ENCODE results near the gene NLRP6. TPM values are rescaled to one million over a fixed set of nuclear protein-coding genes. Genes with fewer than 3 reads are reported as not detected.

NLRP6 gene
- total and polyA plus RNA-seq, 2 experiments from 2014 or later = 1.4 TPM; not detected in 1

DNA sequence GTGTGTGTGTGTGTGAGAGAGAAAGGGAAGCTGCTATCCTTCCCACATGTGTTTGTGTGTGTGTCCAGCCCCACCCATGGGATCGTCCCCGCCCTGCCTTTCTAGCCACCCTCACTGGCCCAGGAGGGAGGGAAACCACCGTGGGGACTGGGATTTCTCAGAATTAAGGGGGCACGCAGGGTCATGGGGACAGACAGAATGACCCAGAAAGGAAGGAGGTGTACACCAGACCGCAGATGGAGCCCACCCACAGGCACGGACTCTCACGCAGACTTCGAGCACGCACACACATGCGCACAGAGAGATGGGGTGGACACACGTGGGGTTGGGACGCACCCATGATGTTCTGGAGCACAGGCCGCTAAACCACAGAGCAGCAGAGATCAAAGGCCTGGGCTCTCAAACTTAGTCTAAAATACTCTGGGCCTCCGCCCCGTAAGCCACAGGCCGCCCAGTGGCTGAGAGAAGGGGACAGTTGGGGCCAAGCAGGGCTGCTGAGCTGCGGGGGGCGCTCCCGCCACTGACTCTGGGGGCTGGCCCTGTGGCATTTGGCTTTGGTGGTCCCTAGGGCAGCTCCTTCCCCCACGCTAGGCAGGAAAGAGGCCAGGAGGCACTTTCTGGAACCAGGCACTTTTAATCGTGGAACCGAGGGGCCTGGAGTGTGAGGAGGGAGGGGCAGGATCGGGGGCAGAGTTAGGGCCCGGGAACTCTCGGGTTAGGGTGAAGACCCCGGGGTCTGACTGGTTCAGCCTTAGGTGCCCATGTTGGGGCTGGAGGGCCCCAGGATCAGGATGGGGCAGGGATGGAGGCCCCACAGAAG lies 19.6 kb downstream of the NLRP6 start:
- H3K4me2 ChIP-seq = no peak overlapping the region
- no peak overlapping the region for H2AFZ ChIP-seq
- no peaks in the 10 kb centered on the region for H3K79me2 ChIP-seq
- DNase-seq (ENCODE audit: low spot score) = no peak
- no peaks in the 10 kb centered on the region for H3K36me3 ChIP-seq (replicated peaks; ENCODE audit: insufficient read depth, low read depth)
- whole genome bisulfite sequencing (ENCODE audit: low lambda C conversion rate, missing lambda C conversion rate) = 82% methylated on average over 24 of the region's 26 CpGs
- peaks cover 3% of the 10 kb centered on the region for H3K4me1 ChIP-seq (ENCODE audit: insufficient read depth)
- no peak for TF ChIP-seq EZH2phosphoT487 (IDR thresholded peaks at IDR 0.05; ENCODE audit: low read depth, severe bottlenecking, unreplicated experiment)
- TF ChIP-seq EZH2 (IDR thresholded peaks at IDR 0.05; ENCODE audit: borderline replicate concordance) = no peak
- TF ChIP-seq, protein P1, sequence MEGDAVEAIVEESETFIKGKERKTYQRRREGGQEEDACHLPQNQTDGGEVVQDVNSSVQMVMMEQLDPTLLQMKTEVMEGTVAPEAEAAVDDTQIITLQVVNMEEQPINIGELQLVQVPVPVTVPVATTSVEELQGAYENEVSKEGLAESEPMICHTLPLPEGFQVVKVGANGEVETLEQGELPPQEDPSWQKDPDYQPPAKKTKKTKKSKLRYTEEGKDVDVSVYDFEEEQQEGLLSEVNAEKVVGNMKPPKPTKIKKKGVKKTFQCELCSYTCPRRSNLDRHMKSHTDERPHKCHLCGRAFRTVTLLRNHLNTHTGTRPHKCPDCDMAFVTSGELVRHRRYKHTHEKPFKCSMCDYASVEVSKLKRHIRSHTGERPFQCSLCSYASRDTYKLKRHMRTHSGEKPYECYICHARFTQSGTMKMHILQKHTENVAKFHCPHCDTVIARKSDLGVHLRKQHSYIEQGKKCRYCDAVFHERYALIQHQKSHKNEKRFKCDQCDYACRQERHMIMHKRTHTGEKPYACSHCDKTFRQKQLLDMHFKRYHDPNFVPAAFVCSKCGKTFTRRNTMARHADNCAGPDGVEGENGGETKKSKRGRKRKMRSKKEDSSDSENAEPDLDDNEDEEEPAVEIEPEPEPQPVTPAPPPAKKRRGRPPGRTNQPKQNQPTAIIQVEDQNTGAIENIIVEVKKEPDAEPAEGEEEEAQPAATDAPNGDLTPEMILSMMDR (IDR thresholded peaks at IDR 0.05; ENCODE audit: poor library complexity) = no peak
- no peaks in the 10 kb centered on the region for H3K9me2 ChIP-seq (replicated peaks; ENCODE audit: insufficient read depth)
- no peak overlapping the region for H3K27ac ChIP-seq
- no peaks in the 10 kb centered on the region for H3K9me3 ChIP-seq (ENCODE audit: low read depth)
- no peaks in the 10 kb centered on the region for H4K20me1 ChIP-seq (ENCODE audit: insufficient read depth, poor library complexity, severe bottlenecking)
- no peaks in the 10 kb centered on the region for H3K27me3 ChIP-seq
- no peak overlapping the region for H3K4me3 ChIP-seq

DNA sequence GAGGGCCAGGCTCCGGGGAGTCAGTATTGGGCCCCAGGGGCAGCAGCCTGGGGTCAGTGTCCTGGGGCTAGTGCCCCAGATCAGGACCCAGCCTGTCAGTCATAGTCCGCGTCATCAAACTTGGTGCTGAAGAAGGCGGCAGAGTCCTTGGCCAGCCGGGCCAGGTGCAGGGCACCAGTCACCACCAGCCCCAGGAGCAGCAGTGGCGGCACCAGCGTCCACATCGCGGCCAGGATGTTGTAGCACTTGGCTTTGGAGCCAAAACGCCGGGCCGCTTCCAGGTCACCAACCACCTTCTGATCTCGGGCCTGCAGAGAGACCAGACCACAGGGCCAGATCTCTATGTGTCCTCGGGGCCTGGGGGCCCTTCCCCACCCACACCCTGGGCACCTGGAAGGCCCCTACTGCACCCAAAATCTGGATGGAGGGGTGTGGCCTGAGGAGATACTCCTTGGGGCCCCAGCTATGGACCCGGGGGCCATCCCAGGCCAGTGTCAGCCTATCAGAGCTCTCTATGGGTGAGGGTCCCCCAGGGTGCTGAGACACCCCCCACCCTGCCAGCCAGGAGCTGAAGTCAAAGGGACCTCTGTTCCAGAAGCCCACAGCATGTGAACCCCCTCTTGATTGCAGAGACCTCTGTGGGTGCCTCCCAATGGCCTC lies 20.3 kb downstream of the NLRP6 start:
- WGBS (ENCODE audit: low lambda C conversion rate, missing lambda C conversion rate) = 87% methylated on average over 15 of the region's 15 CpGs
- H3K27me3 ChIP-seq = no peaks in the 10 kb centered on the region
- no peaks in the 10 kb centered on the region for H4K20me1 ChIP-seq (ENCODE audit: insufficient read depth, poor library complexity, severe bottlenecking)
- H3K36me3 ChIP-seq (replicated peaks; ENCODE audit: insufficient read depth, low read depth) = no peaks in the 10 kb centered on the region
- no peak overlapping the region for H3K4me2 ChIP-seq
- H3K79me2 ChIP-seq = no peaks in the 10 kb centered on the region
- no peak overlapping the region for H2AFZ ChIP-seq
- no peaks in the 10 kb centered on the region for H3K9me3 ChIP-seq (ENCODE audit: low read depth)
- DNase-seq (ENCODE audit: low spot score) = no peak
- no peak overlapping the region for H3K27ac ChIP-seq
- peaks cover 3% of the 10 kb centered on the region for H3K4me1 ChIP-seq (ENCODE audit: insufficient read depth)
- no peak overlapping the region for H3K4me3 ChIP-seq
- TF ChIP-seq EZH2phosphoT487 (IDR thresholded peaks at IDR 0.05; ENCODE audit: low read depth, severe bottlenecking, unreplicated experiment) (no peak), EZH2 (IDR thresholded peaks at IDR 0.05; ENCODE audit: borderline replicate concordance) (no peak)
- TF ChIP-seq, protein P1 (IDR thresholded peaks at IDR 0.05; ENCODE audit: poor library complexity) = no peak
- H3K9me2 ChIP-seq (replicated peaks; ENCODE audit: insufficient read depth) = no peaks in the 10 kb centered on the region

DNA sequence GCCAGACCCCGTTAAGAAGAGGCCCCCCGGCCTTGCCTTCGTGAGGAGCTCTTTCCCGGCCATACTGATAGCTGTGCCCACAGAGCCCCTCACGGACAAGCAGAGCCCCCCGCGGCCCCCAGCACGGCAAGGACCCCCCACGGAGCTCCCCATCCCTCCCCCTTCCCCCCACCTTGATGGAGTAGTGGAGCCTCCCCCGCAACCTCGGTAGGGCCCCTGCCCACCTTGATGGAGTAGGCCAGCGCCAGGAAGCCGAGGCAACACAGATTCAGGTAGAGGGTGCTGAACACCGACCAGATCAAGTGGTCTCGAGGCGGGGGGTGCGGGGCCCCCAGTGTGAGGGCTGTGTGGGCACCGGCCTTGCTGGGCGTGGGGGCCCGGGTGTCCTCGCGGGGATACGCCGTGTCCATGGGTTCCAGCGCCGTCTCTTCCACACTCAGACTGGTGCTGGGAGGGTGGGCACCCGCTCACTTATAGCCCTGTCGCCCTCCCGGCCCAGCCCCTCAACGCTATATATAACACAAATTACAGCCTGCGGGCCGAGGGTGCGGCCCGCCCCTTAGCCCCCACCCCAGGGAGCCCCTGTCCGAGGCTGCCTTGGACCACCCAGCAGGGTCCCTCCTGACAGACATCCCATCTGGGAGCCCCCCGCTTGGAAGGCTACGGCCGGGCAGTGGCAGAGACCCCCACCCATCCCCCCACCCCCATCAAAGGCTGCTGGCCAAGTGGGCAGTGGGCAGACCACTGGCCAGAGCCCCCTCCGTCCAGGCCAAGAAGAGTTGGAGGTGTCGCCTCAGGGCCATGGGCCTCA lies 21.1 kb downstream of the NLRP6 start, which contains the start of gene IFITM5:
TSS of gene IFITM5 (minus strand) at position 446 of the 811 bp plus-strand sequence. CDS start at position 410, 36 bp downstream.
- Histone ChIP-seq H3K9me3 (ENCODE audit: low read depth) (no peaks in the 10 kb centered on the region), H3K27me3 (no peaks in the 10 kb centered on the region), H3K4me1 (ENCODE audit: insufficient read depth) (peaks cover 3% of the 10 kb centered on the region), H4K20me1 (ENCODE audit: insufficient read depth, poor library complexity, severe bottlenecking) (no peaks in the 10 kb centered on the region), H3K9me2 (replicated peaks; ENCODE audit: insufficient read depth) (no peaks in the 10 kb centered on the region), H2AFZ (no peak within 1 kb of the TSS), H3K79me2 (no peaks in the 10 kb centered on the region), H3K4me3 (no peak within 1 kb of the TSS), H3K4me2 (no peak within 1 kb of the TSS), H3K27ac (no peak within 1 kb of the TSS), H3K36me3 (replicated peaks; ENCODE audit: insufficient read depth, low read depth) (no peaks in the 10 kb centered on the region)
- TF ChIP-seq EZH2phosphoT487 (IDR thresholded peaks at IDR 0.05; ENCODE audit: low read depth, severe bottlenecking, unreplicated experiment) (no peak), EZH2 (IDR thresholded peaks at IDR 0.05; ENCODE audit: borderline replicate concordance) (no peak)
- TF ChIP-seq, protein P1 (IDR thresholded peaks at IDR 0.05; ENCODE audit: poor library complexity) = no peak
- WGBS (ENCODE audit: low lambda C conversion rate, missing lambda C conversion rate) = 83% methylated on average over 16 of the region's 40 CpGs
- DNase-seq (ENCODE audit: low spot score) = no peak

Data from hepatocyte (in vitro differentiated cells).